ENCODE measurements around the gene ARMH3. TPM values are rescaled to one million over a fixed set of nuclear protein-coding genes. Genes with fewer than 3 reads are reported as not detected.
A peak's percentile ranks its signal among the peaks of the same experiment; 100 is the strongest.

ARMH3 gene
- 20.0 TPM for total RNA-seq

DNA sequence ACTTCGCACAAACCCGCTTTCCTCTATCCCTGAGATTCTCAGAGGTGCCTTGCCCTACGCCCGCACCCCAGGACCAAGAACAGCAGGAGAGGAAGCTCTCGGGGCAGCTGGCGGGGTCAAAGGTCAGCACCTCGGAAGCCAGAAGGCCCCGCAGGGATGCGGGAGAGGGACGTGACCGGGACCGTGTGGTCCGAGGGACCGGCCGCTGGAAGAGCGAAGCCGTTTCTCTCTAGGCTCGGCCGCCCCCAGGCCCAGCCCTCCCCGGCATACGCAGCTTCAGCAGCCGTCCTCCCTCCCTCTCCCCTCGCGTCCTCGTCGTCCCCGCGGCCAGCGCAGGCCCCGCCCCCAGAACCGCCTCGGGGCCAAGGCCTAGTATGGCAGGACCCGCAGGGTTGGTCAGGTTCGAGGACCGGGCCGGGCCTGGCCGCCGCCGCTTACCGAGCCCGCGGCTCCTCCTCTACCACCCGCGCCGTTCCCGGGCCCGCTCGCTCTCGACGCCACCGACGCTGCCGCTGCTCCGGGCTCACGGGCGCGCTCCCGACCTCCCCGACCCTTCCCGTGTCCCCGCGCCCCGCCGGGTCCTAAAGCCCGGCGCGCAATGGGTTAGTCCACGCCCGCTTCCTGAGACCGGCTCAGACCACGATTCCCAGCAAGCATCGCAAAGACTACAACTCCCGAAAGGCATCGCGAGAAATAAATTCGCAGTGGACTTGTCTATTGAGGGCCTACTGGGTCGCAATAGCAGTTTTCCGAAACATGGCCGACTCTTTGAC is at the start of gene ARMH3:
TSS of gene ARMH3 (minus strand) at position 527 of the 773 bp plus-strand sequence. CDS start 16,059 bp downstream, outside the sequence.
- peak; percentile 99 for DNase-seq

GRCh38 chr10:102102421-102102820 is 46.4 kb upstream of the ARMH3 start:
- no peak for DNase-seq

DNA sequence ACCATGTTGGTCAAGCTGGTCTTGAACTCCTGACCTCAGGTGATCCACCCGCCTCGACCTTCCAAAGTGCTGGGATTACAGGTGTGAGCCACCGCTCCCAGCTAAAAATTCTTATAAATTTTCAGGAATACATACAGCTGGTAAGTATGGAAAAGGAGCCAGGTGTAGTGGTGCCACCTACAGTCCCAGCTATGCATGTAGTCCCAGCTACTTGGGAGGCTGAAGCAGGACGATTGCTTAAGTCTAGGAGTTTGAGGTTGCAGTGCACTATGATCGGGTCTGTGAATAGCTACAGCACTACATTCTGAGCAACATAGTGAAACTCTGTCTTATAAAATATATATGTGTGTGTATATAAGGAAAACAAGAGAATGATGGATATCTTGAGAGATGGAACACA is 45.2 kb upstream of the ARMH3 start:
- no peak for DNase-seq

GRCh38 chr10:102096449-102096848 is 40.5 kb upstream of the ARMH3 start:
- DNase-seq: no peak

DNA sequence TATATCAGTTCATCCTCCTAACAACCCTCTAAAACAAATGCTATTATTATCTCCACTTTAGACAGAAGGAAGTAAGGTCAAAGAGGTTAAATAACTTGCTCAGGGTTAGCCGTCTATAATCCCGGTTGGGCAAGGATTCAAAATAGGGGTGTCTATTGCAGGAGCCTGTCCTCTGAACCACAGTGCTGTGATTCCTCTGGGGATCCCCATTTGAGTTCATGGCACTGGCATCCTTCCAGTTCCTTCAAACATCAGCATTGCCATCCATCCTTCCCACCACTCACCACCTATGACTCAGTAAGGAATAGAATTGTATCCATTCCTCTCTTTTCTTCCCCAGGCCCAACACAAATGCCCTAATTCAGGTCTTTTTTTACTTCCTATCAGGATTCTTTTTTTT is 34.8 kb upstream of the ARMH3 start:
- no peak for DNase-seq

- no peak for DNase-seq
Observed at GRCh38 chr10:102086196-102086595, 30.2 kb upstream of the ARMH3 start.

DNA sequence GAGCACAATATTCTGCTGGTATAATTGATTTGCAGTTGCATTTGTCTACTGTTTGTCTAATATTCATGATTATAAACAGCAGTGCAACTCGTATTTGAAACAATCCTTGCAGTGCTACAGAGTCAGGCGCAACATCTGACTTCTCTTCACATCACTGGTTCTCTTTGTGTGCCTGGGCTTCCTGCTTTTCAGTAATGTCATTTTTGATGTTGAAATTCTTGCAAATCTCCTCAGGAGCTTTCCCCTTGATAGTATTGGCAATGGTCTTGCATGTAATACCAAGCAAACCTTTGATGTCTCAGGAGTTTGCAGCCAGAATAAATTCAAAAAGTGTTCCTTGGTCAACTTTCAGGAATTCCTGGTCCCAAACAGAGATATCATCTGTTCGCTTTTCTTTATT is 29.4 kb upstream of the ARMH3 start:
- no peak for DNase-seq

DNA sequence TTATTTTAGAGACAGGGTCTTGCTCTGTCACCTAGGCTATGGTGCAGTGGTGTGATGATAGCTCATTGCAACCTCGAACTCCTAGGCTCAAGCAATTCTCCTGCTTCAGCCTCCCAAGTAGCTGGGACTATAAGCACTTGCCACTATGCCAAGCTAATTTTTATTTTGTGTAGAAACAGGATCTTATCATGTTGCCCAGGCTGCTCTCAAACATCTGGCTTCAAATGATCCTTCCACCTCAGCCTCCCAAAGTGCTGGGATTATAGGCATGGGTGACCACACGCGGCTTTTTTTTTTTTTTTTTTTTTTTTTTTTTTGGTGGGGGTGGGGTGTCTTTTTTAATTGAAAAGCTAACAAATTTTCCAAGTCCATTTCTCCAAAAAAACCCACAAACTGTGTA is 27.6 kb upstream of the ARMH3 start:
- no peak for DNase-seq

GRCh38 chr10:102072673-102073527 is 16.9 kb upstream of the ARMH3 start:
- DNase-seq: peak; percentile 89

DNA sequence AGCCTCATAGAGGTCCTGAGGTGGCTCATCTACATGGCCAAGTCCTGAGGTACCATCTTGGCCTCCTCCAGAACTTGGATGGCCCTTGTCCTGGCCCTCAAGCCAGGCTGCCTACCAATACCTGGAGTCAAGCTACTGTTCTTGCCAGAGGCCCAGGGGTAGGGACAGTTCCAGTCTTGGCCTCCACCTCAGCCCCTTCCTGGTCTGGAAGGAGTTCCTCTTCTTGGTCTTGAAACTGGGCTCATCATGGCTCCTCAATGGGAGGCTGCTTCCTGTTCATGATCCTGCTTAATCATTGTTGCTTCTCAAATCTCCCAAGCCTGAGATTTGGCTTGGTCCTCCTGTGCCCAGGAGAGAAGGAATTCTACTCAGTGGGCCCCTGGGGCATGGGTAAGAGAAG is 13.1 kb upstream of the ARMH3 start:
- DNase-seq: no peak

DNA sequence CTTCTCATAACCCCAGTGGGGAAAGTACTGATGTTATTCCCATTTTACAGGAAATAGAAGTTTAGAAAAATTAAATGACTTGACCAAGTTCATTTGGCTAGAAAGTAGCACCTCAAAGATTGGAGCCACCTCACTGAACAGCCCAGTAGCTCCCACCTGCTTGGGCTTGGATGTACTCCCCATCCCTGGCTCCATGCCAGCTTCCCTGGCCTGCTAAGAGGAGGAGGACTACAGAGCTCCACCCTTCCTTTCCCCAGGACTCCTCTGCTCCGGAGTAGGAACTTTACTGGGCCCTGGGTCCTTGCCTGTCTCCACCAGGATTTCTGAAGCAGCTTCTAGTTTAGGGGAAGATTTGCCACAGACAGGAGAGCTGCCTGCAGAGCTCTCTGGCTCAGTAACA is 12.2 kb upstream of the ARMH3 start:
- peak; percentile 49 for DNase-seq

DNA sequence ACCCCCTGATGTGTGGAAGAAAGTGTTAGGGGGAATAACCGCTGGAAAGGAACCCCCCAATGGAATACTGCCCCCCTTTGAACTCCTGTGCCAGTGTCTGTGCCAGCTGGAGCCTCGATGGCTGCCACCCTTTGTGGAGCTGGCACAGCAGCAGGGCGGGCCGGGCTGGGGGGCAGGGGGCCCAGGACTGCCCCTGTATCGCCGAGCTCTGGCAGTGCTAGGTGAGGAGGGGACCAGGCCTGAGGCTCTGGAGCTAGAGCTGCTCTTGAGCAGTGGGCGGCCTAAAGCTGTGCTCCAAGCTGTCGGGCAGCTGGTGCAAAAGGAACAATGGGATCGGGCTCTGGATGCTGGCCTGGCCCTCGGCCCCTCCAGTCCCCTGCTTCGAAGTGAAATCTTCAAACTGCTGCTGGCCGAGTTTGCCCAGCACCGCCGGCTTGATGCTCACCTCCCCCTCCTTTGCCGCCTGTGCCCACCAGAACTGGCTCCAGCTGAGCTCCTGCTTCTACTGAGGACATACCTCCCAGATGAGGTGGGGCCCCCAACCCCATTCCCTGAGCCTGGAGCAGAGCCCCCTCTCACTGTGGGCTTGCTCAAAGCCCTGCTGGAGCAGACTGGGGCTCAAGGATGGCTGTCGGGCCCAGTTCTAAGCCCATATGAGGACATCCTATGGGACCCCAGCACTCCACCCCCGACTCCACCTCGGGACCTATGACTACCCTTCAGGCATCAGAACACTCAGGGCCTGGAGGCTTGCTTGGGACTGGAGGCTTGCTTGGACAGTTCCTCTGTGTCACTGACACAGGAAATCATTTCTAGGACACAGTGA is 11.3 kb upstream of the ARMH3 start:
- DNase-seq: no peak

GRCh38 chr10:102066399-102067088 is 10.6 kb upstream of the ARMH3 start:
- peak; percentile 39 for DNase-seq

GRCh38 chr10:102065561-102066398 is 9.8 kb upstream of the ARMH3 start:
- peak; percentile 39 for DNase-seq

- peak; percentile 94 for DNase-seq
Observed at GRCh38 chr10:102064868-102065560, 9.0 kb upstream of the ARMH3 start, which contains the start of gene HPS6. Gene HPS6, plus strand, starts transcription at chr10:102065349. Its CDS starts 126 bp downstream, at chr10:102065475.

DNA sequence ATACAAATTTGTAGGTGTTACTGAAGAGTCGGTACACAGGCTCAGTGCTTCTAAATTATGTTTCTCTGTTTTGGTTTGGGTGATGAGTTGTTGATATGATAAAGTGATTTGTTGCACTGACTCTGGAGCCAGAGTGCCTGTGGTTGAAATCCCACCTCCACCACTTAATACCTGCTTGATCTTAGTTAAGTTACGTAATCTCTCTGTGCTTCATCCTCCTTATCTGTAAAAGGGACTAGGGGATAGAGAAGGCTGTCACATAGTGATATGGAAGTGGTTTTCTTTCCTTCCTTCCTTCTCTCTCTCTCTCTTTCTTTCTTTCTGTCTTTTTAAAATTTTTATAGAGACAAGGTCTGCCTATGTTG is 8.5 kb upstream of the ARMH3 start:
- no peak for DNase-seq

- DNase-seq: no peak
Observed at GRCh38 chr10:102059987-102060386, 4.0 kb upstream of the ARMH3 start.

GRCh38 chr10:102054881-102055646 is 909 bp downstream of the ARMH3 start:
- peak; percentile 51 for DNase-seq

DNA sequence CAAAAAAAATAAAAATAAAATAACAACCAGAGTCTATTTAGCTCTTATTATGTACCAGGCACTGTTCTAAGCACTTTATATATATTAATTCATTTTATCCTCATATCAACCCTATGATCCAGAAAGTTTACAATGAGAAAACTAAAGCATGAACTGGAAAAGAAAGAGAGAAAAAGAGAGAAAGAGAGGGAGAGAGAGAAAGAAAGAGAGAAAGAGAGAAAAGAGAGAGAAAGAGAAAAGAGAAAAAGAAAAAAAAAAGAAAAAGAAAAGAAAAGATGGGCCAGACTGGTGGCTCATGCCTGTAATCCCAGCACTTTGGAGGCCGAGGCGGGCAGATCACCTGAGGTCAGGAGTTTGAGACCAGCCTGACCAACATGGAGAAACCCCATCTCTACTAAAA is 9.9 kb downstream of the ARMH3 start:
- DNase-seq: no peak

GRCh38 chr10:102045292-102045691 is 10.7 kb downstream of the ARMH3 start:
- no peak for DNase-seq

Measured in tongue (tissue), 2 donors.